Activated naive CD4-positive, alpha-beta T cell (primary cell): ENCODE measurements around the gene PCLO.
"Not testable (repeated sequence)": the region's sequence is repeated elsewhere in the genome, so short reads cannot be mapped to it uniquely, and the experiment has no call there.

ENCODE experiments used
- DNase-seq, 4 experiments: peaks; one replicate each; lab custom pipeline; 2025; lab: John Stamatoyannopoulos, UW

The PCLO gene

DNA sequence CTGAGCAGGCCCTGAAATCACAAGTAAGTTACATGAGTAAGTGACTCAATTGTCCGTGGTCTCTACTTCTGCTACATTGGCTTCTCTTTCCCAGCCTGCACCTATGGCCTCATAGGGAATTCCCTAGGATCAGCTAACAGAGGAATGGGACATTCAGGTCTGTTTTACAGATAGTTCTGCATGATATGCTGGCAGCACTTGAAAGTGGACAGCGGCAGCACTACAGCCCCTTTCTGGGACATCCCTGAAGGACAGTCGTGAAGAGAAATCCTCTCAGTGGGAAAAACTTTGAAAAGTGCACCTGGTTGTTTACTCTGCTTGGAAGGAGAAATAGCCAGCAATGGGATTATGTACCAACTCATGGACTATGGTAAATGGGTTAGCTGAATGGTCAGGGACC, 426.1 kb downstream of the PCLO start:
- DNase-seq: no peak

GRCh38 chr7:82732677-82733076, 430.0 kb downstream of the PCLO start:
- no peak for DNase-seq

- DNase-seq: no peak
Measured at GRCh38 chr7:82729172-82730030, 433.3 kb downstream of the PCLO start.

DNA sequence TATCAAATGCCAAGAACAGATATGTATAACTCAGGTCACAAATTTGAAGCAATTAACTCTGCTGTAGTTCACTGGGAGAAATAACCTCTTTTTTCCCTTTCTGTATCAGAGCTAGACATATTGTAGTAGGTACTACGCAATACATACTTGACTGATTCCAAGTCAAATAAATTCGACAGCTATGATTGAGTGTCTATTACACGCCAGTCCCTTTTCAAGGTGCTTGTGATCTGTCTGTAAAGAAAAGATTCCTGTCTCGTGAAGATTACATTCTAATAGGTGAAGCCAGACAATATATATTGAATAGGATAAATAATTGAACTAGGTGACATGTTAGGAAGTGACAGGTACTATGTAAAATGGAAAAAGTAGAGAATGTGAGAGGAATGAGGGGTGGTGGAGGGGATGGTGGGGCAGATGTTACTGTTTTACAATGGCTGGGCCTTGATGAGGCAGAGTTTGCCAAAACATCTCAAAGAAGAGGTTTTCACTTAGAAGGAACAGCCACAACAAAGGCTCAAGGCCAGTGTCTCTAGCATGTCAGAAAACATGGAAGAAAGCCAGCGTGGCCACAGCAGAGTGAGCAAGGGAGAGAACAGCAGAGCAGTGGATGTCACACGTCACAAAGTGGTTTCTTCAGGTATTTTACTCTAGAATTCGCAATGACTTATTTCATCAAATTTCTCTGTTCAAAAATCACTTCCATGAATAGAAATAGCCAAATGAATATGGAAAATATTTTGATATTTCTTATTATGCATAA, 436.5 kb downstream of the PCLO start:
- no peak for DNase-seq

GRCh38 chr7:82723411-82723810, 439.3 kb downstream of the PCLO start:
- no peak for DNase-seq

GRCh38 chr7:82722946-82723345, 439.7 kb downstream of the PCLO start:
- no peak for DNase-seq

DNA sequence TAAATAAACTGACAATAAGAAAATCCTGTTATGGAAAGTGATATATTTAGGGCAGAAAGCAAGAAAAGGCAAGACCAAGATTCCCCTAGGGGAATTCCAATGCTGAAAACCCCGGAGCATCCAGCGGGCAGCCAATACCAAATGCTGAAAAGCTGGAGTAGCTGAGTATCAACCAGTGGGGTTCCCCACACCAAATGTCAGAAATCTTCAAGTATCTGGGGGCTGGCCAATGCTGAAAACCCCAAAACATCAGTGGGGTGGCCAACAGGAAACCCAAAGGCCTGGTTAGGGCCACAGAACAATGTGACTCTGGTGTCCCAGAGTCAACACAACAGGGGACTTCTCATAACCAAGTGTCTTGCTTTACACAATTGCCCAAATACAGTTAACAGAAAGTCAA, 447.3 kb downstream of the PCLO start:
- DNase-seq: no peak

DNA sequence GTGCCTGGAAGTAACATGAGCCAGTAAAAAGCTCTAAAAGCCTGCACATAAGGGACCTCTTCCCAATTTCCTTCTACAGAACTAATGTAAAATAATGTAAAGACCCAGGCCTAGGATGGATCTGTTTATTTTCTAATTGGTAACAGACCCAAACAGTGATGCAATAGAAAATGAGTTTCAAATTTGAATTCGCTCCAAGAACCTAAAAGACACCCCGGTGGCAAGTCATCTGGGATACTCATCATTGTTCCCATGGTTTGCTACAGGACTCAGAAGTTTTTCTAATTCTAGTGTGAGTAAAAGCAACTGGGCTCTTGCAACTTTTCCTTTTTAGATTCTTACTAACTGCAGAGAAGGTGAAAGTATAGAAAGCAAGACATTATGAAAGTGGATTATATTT, 447.8 kb downstream of the PCLO start:
- no peak for DNase-seq

DNA sequence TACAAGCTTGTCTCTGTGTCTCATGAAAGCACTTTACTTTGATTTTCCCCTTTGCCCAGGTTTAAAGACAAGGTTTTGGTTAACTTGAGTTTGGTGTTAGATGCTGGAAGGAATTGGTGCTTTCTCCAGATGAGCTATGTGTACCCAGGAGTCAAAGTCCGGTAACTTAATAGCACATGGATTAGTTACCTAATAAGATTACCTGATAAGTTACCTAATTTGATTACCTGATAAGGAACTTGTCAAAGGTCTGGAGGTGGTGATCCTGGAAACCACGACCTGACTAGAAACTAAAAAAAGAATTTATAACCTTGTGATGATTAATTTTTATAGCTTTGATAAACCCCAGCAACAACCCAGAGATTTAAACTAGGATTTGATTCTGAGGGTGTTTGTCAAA, 449.2 kb downstream of the PCLO start:
- DNase-seq: no peak

- DNase-seq: not testable (repeated sequence)
Measured at GRCh38 chr7:82706344-82706743, 456.3 kb downstream of the PCLO start.

DNA sequence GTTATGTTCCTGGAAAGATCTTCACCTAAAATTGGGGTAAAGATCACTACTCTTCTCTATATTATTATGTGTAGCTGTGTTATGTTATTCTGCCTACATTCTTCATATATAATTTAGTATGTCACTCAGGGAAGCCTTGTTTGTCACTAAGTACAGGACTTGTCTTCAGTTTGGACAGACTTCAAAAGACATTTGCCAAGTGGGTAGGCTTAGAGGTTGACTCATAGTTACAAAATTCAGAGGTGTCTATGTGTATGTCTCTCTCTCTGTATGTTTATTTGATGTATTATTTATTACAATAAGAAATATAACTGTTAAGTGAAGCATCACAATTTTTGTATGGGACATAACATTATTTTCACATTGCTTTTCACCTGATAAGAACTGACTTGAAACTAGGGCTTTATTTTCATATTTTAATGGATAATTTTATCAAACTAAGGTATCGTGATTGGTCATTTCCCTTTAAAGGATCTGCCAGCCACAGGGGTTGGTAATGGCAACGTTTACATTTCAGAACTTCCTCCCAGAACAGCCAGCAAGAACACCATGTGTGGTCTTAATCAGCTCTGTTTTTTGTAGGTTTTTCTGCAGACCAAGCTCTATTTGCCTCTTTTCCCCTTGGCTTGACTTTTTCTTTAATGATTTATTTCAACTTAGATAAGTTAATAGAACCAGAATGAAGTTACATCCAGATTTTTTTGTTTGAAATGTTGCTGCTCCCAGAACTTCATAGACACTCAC, 457.0 kb downstream of the PCLO start:
- DNase-seq: no peak

GRCh38 chr7:82704121-82704520, 458.6 kb downstream of the PCLO start:
- DNase-seq: no peak
